Measurements from ENCODE around the gene SLC25A53.
"Not testable (repeated sequence)": the region's sequence is repeated elsewhere in the genome, so short reads cannot be mapped to it uniquely, and the experiment has no call there.

SLC25A53 gene

GRCh38 chrX:104113222-104113965 lies 43.4 kb downstream of the SLC25A53 start:
- DNase-seq (ENCODE audit: low read depth in 2 of 2), result peak; percentile 45 to 53
- TF ChIP-seq CTCF (IDR thresholded peaks at IDR 0.05; ENCODE audit: low read depth, low read length), result peak; percentile 48
- peak overlapping the region; percentile 60 to 63 for H3K4me3 ChIP-seq (replicated peaks in 1 of 2; ENCODE audit: low read depth in 2 of 2, low read length in 2 of 2)

GRCh38 chrX:104112326-104112951 lies 44.4 kb downstream of the SLC25A53 start, which contains the start of gene ZCCHC18:
TSS of gene ZCCHC18 (plus strand) at chrX:104112523. CDS start at chrX:104114112, 1,589 bp downstream.
- TF ChIP-seq CTCF (IDR thresholded peaks at IDR 0.05; ENCODE audit: low read depth, low read length), result no peak
- peak; percentile 38 to 64 for DNase-seq (ENCODE audit: low read depth in 2 of 2)
- peak within 1 kb of the TSS; percentile 60 to 63 for H3K4me3 ChIP-seq (replicated peaks in 1 of 2; ENCODE audit: low read depth in 2 of 2, low read length in 2 of 2)

- DNase-seq (ENCODE audit: low read depth in 2 of 2); H3K4me3 ChIP-seq (replicated peaks in 1 of 2; ENCODE audit: low read depth in 2 of 2, low read length in 2 of 2): not testable (repeated sequence)
These were observed 46.1 kb downstream of the SLC25A53 start for GRCh38 chrX:104110491-104111240.

GRCh38 chrX:104108955-104109354 lies 47.9 kb downstream of the SLC25A53 start:
- no peak overlapping the region for H3K4me3 ChIP-seq (replicated peaks in 1 of 2; ENCODE audit: low read depth in 2 of 2, low read length in 2 of 2)
- no peak for DNase-seq (ENCODE audit: low read depth in 2 of 2)
- TF ChIP-seq CTCF (IDR thresholded peaks at IDR 0.05; ENCODE audit: low read depth, low read length), result no peak

GRCh38 chrX:104105330-104106262 lies 51.2 kb downstream of the SLC25A53 start:
- no peak for TF ChIP-seq CTCF (IDR thresholded peaks at IDR 0.05; ENCODE audit: low read depth, low read length)
- H3K4me3 ChIP-seq (replicated peaks in 1 of 2; ENCODE audit: low read depth in 2 of 2, low read length in 2 of 2), result no peak overlapping the region
- DNase-seq (ENCODE audit: low read depth in 2 of 2), result no peak

GRCh38 chrX:104104676-104105075 lies 52.1 kb downstream of the SLC25A53 start:
- TF ChIP-seq CTCF (IDR thresholded peaks at IDR 0.05; ENCODE audit: low read depth, low read length), result no peak
- no peak for DNase-seq (ENCODE audit: low read depth in 2 of 2)
- no peak overlapping the region for H3K4me3 ChIP-seq (replicated peaks in 1 of 2; ENCODE audit: low read depth in 2 of 2, low read length in 2 of 2)
